CD14-positive monocyte (primary cell): Measurements from ENCODE around the gene SHISAL1. TPM values are rescaled to one million over a fixed set of nuclear protein-coding genes. Genes with fewer than 3 reads are reported as not detected.

ENCODE experiments used
- DNase-seq, 3 donors: peaks; one replicate each; pipeline ENCODE4 v3.0.0-alpha.2; 2011 to 2022
- H2AFZ ChIP-seq: 2 replicates; pipeline ENCODE4 v1.6.0; 2012; ENCODE audit warnings: mild to moderate bottlenecking, low read depth, low read length, inconsistent platforms; ENCODE audit not compliant: insufficient read depth, poor library complexity, severe bottlenecking
- H3K27ac ChIP-seq, 2 donors: 1 replicate in 1 of 2; 2 replicates in 1 of 2; pipeline ENCODE4 v1.5.1; 2012 to 2013; ENCODE audit warnings: low read length in 2 of 2, control low read depth in 1 of 2, inconsistent platforms in 1 of 2, low read depth in 1 of 2, mild to moderate bottlenecking in 1 of 2
- H3K27me3 ChIP-seq, 2 donors: one replicate each; pipeline versions ENCODE4 v1.6.0 to v1.6.1; 2011 to 2013; ENCODE audit warnings: low read length in 2 of 2; ENCODE audit not compliant: control insufficient read depth in 2 of 2, insufficient read depth in 2 of 2
- H3K36me3 ChIP-seq, 2 donors: replicated peaks in 1 of 2; 1 replicate in 1 of 2; 2 replicates in 1 of 2; pipeline versions ENCODE4 v1.5.1 to v1.6.1; 2012 to 2013; ENCODE audit warnings: low read length in 2 of 2, control low read depth in 1 of 2, inconsistent platforms in 1 of 2, mild to moderate bottlenecking in 1 of 2; ENCODE audit not compliant: insufficient read depth in 2 of 2, control insufficient read depth in 1 of 2
- H3K4me1 ChIP-seq, 2 donors: 1 replicate in 1 of 2; 2 replicates in 1 of 2; pipeline versions ENCODE4 v1.5.1 to v1.6.1; 2012 to 2013; ENCODE audit warnings: low read length in 2 of 2, control low read depth in 1 of 2, inconsistent platforms in 1 of 2, mild to moderate bottlenecking in 1 of 2, moderate library complexity in 1 of 2; ENCODE audit not compliant: insufficient read depth in 2 of 2, control insufficient read depth in 1 of 2
- H3K4me2 ChIP-seq: replicated peaks from 2 replicates; pipeline ENCODE3; 2012; ENCODE audit warnings: low read length, moderate library complexity, mild to moderate bottlenecking; ENCODE audit not compliant: poor library complexity, severe bottlenecking; ENCODE audit errors: extremely low read depth
- H3K4me3 ChIP-seq, 3 experiments: fragments of 200-600 bp in 1 of 3; sonication (generic) in 1 of 3; replicated peaks in 1 of 3; 1 replicate in 2 of 3; 2 replicates in 1 of 3; pipeline ENCODE4 v1.5.1; 2011 to 2013; ENCODE audit warnings: low read length in 3 of 3, mild to moderate bottlenecking in 3 of 3, control low read depth in 2 of 3, low read depth in 2 of 3, inconsistent platforms in 1 of 3, moderate library complexity in 1 of 3
- H3K79me2 ChIP-seq: 2 replicates; pipeline ENCODE4 v1.6.0; 2012; ENCODE audit warnings: mild to moderate bottlenecking, control low read depth, inconsistent platforms, low read length, moderate library complexity; ENCODE audit not compliant: insufficient read depth
- H3K9ac ChIP-seq: 2 replicates; pipeline ENCODE4 v1.6.0; 2017; ENCODE audit warnings: low read length, mild to moderate bottlenecking; ENCODE audit not compliant: insufficient read depth, poor library complexity, severe bottlenecking
- H3K9me3 ChIP-seq, 2 donors: replicated peaks in 1 of 2; 1 replicate in 1 of 2; 2 replicates in 1 of 2; pipeline versions ENCODE4 v1.5.1 to v1.6.1; 2012 to 2013; ENCODE audit warnings: low read length in 2 of 2, control low read depth in 1 of 2; ENCODE audit not compliant: control insufficient read depth in 1 of 2, insufficient read depth in 1 of 2
- H4K20me1 ChIP-seq: 2 replicates; pipeline ENCODE4 v1.6.0; 2012; ENCODE audit warnings: mild to moderate bottlenecking, low read length, control low read depth, moderate library complexity; ENCODE audit not compliant: insufficient read depth
- H3K27ac Mint-ChIP-seq, 7 donors: one replicate each; pipeline ENCODE4 v1.8.0; 2020; ENCODE audit warnings: mild to moderate bottlenecking in 7 of 7, mixed read lengths in 7 of 7, moderate library complexity in 6 of 7, inconsistent platforms in 2 of 7
- H3K27me3 Mint-ChIP-seq, 3 donors: one replicate each; pipeline ENCODE4 v1.8.0; 2021 to 2022; ENCODE audit warnings: low read depth in 3 of 3, mild to moderate bottlenecking in 3 of 3, mixed read lengths in 3 of 3, moderate library complexity in 3 of 3, inconsistent platforms in 1 of 3
- H3K36me3 Mint-ChIP-seq, 2 donors: one replicate each; pipeline ENCODE4 v1.8.0; 2020; ENCODE audit warnings: mixed read lengths in 2 of 2, inconsistent platforms in 1 of 2, mild to moderate bottlenecking in 1 of 2
- H3K4me1 Mint-ChIP-seq: one replicate; pipeline ENCODE4 v1.8.0; 2020; ENCODE audit warnings: mild to moderate bottlenecking, mixed read lengths
- H3K4me3 Mint-ChIP-seq, 2 donors: one replicate each; pipeline ENCODE4 v1.8.0; 2020; ENCODE audit warnings: mild to moderate bottlenecking in 2 of 2, mixed read lengths in 2 of 2, moderate library complexity in 1 of 2
- H3K9me3 Mint-ChIP-seq, 7 donors: one replicate each; pipeline ENCODE4 v1.8.0; 2020 to 2022; ENCODE audit warnings: mixed read lengths in 7 of 7, mild to moderate bottlenecking in 6 of 7, moderate library complexity in 6 of 7, inconsistent platforms in 2 of 7
- WGBS: methylation state at CpG from one replicate; pipeline ENCODE4 v1.1.5; 2013; ENCODE audit warnings: missing lambda C conversion rate; ENCODE audit not compliant: insufficient coverage; 5-methylcytosine and 5-hydroxymethylcytosine counted together
- intact Hi-C, 2 donors: fragments of 100-400 bp; cut with micrococcal nuclease; formaldehyde crosslinking; loops; one replicate each; pipeline versions ENCODE4 v1.15.0 to v1.15.1; 2023
- polyA plus RNA-seq, 3 donors: library from polyadenylated mRNA; depleted of rRNA in 1 of 3; unstranded in 2 of 3; stranded (reverse) in 1 of 3; fragments of 300-500 nt in 2 of 3; fragments of >200 nt in 1 of 3; fragmentation: Illumina TruSeq in 2 of 3; gene quantifications; 1 replicate in 2 of 3; 2 replicates in 1 of 3; pipeline ENCODE4 v1.2.3, GENCODE V29; 2012 to 2021
- TF ChIP-seq, protein P1 (sequence below): fragments of 200-600 bp; IDR thresholded peaks from one replicate; pipeline ENCODE4 v1.8.0; 2022; ENCODE audit warnings: antibody characterized with exemption, mild to moderate bottlenecking

Gene SHISAL1
- polyA plus RNA-seq, 3 donors = not detected

DNA sequence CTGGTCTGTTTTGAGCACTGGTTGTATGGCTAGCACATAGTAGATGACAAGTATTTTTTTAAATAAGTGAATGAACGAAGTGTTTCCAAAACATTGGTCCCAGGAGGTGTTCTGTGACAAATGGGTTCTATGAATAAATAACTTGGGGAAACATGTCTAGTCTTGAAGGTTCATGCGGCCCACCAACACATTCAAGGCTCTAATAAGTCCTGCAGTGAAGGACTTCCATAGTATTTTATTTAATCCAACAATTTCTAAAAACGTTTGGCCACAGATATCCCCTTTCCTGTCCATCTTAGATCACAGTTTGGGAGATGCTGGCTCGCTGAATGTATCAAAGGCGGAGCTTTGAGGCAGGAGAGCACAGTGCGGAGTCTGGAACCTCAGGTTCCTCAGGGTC, 109.5 kb downstream of the SHISAL1 start:
- no peak for DNase-seq
- Histone ChIP-seq H3K4me3 (no peak overlapping the region), H3K4me1 (peaks cover 0 to 4% of the 10 kb centered on the region in 2 donors), H4K20me1 (peaks cover 90% of the 10 kb centered on the region), H3K36me3 (peaks cover 74 to 83% of the 10 kb centered on the region in 2 donors), H3K9ac (no peak overlapping the region), H3K27me3 (no peaks in the 10 kb centered on the region), H2AFZ (no peak overlapping the region), H3K9me3 (no peaks in the 10 kb centered on the region), H3K4me2 (no peak overlapping the region), H3K79me2 (peaks cover 6% of the 10 kb centered on the region), H3K27ac (no peak overlapping the region)
- intact Hi-C loops = no loop called here
- Mint-ChIP-seq H3K9me3 (peaks cover 0 to 2% (median 0%) of the 10 kb centered on the region in 7 donors), H3K27me3 (no peaks in the 10 kb centered on the region), H3K27ac (peak overlapping the region in 1 of 7 donors; percentile 22), H3K4me3 (no peak overlapping the region), H3K4me1 (peaks cover 18% of the 10 kb centered on the region), H3K36me3 (peaks cover 71 to 80% of the 10 kb centered on the region in 2 donors)
- TF ChIP-seq, protein P1, sequence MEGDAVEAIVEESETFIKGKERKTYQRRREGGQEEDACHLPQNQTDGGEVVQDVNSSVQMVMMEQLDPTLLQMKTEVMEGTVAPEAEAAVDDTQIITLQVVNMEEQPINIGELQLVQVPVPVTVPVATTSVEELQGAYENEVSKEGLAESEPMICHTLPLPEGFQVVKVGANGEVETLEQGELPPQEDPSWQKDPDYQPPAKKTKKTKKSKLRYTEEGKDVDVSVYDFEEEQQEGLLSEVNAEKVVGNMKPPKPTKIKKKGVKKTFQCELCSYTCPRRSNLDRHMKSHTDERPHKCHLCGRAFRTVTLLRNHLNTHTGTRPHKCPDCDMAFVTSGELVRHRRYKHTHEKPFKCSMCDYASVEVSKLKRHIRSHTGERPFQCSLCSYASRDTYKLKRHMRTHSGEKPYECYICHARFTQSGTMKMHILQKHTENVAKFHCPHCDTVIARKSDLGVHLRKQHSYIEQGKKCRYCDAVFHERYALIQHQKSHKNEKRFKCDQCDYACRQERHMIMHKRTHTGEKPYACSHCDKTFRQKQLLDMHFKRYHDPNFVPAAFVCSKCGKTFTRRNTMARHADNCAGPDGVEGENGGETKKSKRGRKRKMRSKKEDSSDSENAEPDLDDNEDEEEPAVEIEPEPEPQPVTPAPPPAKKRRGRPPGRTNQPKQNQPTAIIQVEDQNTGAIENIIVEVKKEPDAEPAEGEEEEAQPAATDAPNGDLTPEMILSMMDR = no peak
- WGBS = 92% methylated on average over 3 of the region's 6 CpGs

DNA sequence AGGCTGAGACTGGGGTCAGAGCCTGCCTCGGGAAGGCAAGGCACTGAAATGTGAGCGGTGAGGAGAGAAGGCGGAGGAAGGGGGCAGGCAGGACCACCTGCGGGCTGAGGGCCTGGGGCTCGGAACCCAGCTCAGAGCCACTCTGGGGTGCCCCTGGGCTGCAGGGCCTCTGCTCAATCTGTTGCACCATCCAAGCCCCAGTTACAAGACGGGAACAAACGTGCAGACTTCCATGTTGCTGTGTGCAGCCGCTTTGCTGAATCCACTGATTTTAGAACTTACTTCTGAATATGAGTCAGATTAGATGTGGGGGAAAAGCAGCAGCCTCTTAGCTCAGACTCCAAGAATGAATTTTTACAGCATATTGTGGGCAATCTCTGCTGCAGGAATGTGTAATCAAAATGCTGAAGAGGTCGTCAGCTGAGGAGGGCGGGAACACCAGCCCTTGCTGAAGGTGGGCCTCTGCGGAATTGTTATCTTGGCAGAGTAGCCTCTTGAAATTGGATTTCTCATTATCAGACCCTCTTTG, 110.4 kb downstream of the SHISAL1 start:
- Histone ChIP-seq H3K27ac (peak overlapping the region in 1 of 2 donors; percentile 20), H3K79me2 (peaks cover 6% of the 10 kb centered on the region), H3K9ac (no peak overlapping the region), H3K36me3 (peaks cover 80 to 92% of the 10 kb centered on the region in 2 donors), H3K4me1 (no peaks in the 10 kb centered on the region), H2AFZ (no peak overlapping the region), H3K27me3 (no peaks in the 10 kb centered on the region), H3K4me2 (no peak overlapping the region), H3K4me3 (no peak overlapping the region), H3K9me3 (no peaks in the 10 kb centered on the region), H4K20me1 (peaks cover 94% of the 10 kb centered on the region)
- Mint-ChIP-seq H3K4me1 (peaks cover 10% of the 10 kb centered on the region), H3K9me3 (peaks cover 0 to 2% (median 0%) of the 10 kb centered on the region in 7 donors), H3K36me3 (peaks cover 79 to 88% of the 10 kb centered on the region in 2 donors), H3K4me3 (no peak overlapping the region), H3K27me3 (no peaks in the 10 kb centered on the region), H3K27ac (peak overlapping the region in 3 of 7 donors; percentile 14 to 70 (median 46))
- TF ChIP-seq, protein P1 = no peak
- intact Hi-C loops = no loop called here
- no peak for DNase-seq
- WGBS = 90% methylated on average over 8 of the region's 11 CpGs
